Left lung (tissue), 10 donors: ENCODE data around the gene RAB11FIP4. TPM values are rescaled to one million over a fixed set of nuclear protein-coding genes. Genes with fewer than 3 reads are reported as not detected.

Experiments used
- ATAC-seq: fragments of 200-7000 bp; cut with Tn5 transposase; one replicate; pipeline ENCODE4 v1.9.1; 2020; ENCODE audit warnings: moderate library complexity
- DNase-seq, 4 donors: peaks; one replicate each; pipeline ENCODE4 v3.0.0-alpha.2; 2013 to 2020
- H3K27ac ChIP-seq, 2 donors: fragments of 200-600 bp; sonication (generic) in 1 of 2; one replicate each; pipeline versions ENCODE4 v1.5.0 to v1.8.0; 2020 to 2021
- H3K27me3 ChIP-seq, 2 donors: fragments of 200-600 bp; sonication (generic) in 1 of 2; one replicate each; pipeline versions ENCODE4 v1.5.0 to v1.8.0; 2020 to 2021
- H3K36me3 ChIP-seq, 2 donors: fragments of 200-600 bp; sonication (generic) in 1 of 2; one replicate each; pipeline versions ENCODE4 v1.5.0 to v1.8.0; 2020 to 2021
- H3K4me1 ChIP-seq, 2 donors: fragments of 200-600 bp; one replicate each; pipeline ENCODE4 v1.8.0; 2021
- H3K4me3 ChIP-seq, 2 donors: fragments of 200-600 bp; sonication (generic) in 1 of 2; one replicate each; pipeline versions ENCODE4 v1.5.0 to v1.8.0; 2020 to 2021; ENCODE audit warnings: mild to moderate bottlenecking in 1 of 2
- H3K9me3 ChIP-seq, 2 donors: fragments of 200-600 bp; sonication (generic) in 1 of 2; one replicate each; pipeline versions ENCODE4 v1.5.0 to v1.8.0; 2020 to 2021
- CTCF ChIP-seq, 2 donors: fragments of 200-600 bp; sonication (generic) in 1 of 2; IDR thresholded peaks; one replicate each; pipeline versions ENCODE4 v1.5.0 to v1.8.0; 2021; ENCODE audit warnings: antibody characterized with exemption in 2 of 2
- intact Hi-C, 2 donors: fragments of 100-400 bp; cut with DNase I; formaldehyde crosslinking; loops; one replicate each; pipeline versions ENCODE4 v1.11.2 to v1.14.2; 2022
- polyA plus RNA-seq, 6 donors: library from polyadenylated mRNA; unstranded; fragments of 120-200 nt; gene quantifications; one replicate each; pipeline ENCODE4 v1.2.1, GENCODE V29; 2013; ENCODE audit not compliant: insufficient read length in 6 of 6
- total RNA-seq, 2 donors: library from RNA; stranded (reverse); fragmentation: NEBNext Ultra II Directional; extraction: Animal tissue kit (Norgen Biotek cat#: 25700); gene quantifications; one replicate each; pipeline ENCODE4 v1.2.1, GENCODE V29; 2021
- donor health status: DM: no; HTN: yes; CAD: no.
- donor health status: DM: no; HTN: no; CAD: no.

The RAB11FIP4 gene
- total and polyA plus RNA-seq, 8 donors: 7.2 to 19.9 (median 8.2) TPM

- Histone ChIP-seq H3K27ac (no peak overlapping the region), H3K27me3 (no peaks in the 10 kb centered on the region), H3K36me3 (no peaks in the 10 kb centered on the region), H3K4me1 (peaks cover 0 to 28% of the 10 kb centered on the region in 2 donors), H3K4me3 (no peak overlapping the region), H3K9me3 (no peaks in the 10 kb centered on the region)
- DNase-seq (no peak), ATAC-seq (no peak)
- no peak for TF ChIP-seq CTCF (IDR thresholded peaks at IDR 0.05)
- intact Hi-C loops: no loop called here
Measured at GRCh38 chr17:31414550-31414918, 23.1 kb downstream of the RAB11FIP4 start.

- peaks cover 0 to 28% of the 10 kb centered on the region in 2 donors for H3K4me1 ChIP-seq
- no peak for TF ChIP-seq CTCF (IDR thresholded peaks at IDR 0.05)
- peak; percentile 35 for ATAC-seq
Measured at GRCh38 chr17:31415004-31415454, 23.6 kb downstream of the RAB11FIP4 start.

GRCh38 chr17:31415640-31416502, 24.4 kb downstream of the RAB11FIP4 start:
- Histone ChIP-seq H3K36me3 (no peaks in the 10 kb centered on the region), H3K4me3 (no peak overlapping the region), H3K9me3 (no peaks in the 10 kb centered on the region), H3K27me3 (no peaks in the 10 kb centered on the region), H3K27ac (no peak overlapping the region), H3K4me1 (peaks cover 0 to 28% of the 10 kb centered on the region in 2 donors)
- TF ChIP-seq CTCF (IDR thresholded peaks at IDR 0.05): no peak
- no peak for ATAC-seq
- intact Hi-C loops: no loop called here
- no peak for DNase-seq

More at GRCh38 chr17:31415004-31415454, 23.6 kb downstream of the RAB11FIP4 start:
- H3K9me3 ChIP-seq: no peaks in the 10 kb centered on the region
- H3K36me3 ChIP-seq: no peaks in the 10 kb centered on the region
- no peak overlapping the region for H3K4me3 ChIP-seq
- no peaks in the 10 kb centered on the region for H3K27me3 ChIP-seq
- H3K27ac ChIP-seq: no peak overlapping the region
- intact Hi-C loops: no loop called here
- no peak for DNase-seq

GRCh38 chr17:31416503-31416923, 25.0 kb downstream of the RAB11FIP4 start:
- TF ChIP-seq CTCF (IDR thresholded peaks at IDR 0.05): no peak
- H3K27ac ChIP-seq: no peak overlapping the region
- no peaks in the 10 kb centered on the region for H3K27me3 ChIP-seq
- no peak overlapping the region for H3K4me3 ChIP-seq
- DNase-seq: peak in 2 of 4 donors; percentile 51 to 57
- no peaks in the 10 kb centered on the region for H3K36me3 ChIP-seq
- no peaks in the 10 kb centered on the region for H3K9me3 ChIP-seq
- peaks cover 0 to 28% of the 10 kb centered on the region in 2 donors for H3K4me1 ChIP-seq
- ATAC-seq: peak; percentile 34
- intact Hi-C loops: no loop called here

GRCh38 chr17:31417051-31417792, 25.7 kb downstream of the RAB11FIP4 start:
- no peaks in the 10 kb centered on the region for H3K27me3 ChIP-seq
- no peak for ATAC-seq
- no peak overlapping the region for H3K27ac ChIP-seq
- no peaks in the 10 kb centered on the region for H3K9me3 ChIP-seq
- no peaks in the 10 kb centered on the region for H3K36me3 ChIP-seq
- DNase-seq: no peak
- no peak for TF ChIP-seq CTCF (IDR thresholded peaks at IDR 0.05)
- intact Hi-C loops: no loop called here
- peaks cover 0 to 28% of the 10 kb centered on the region in 2 donors for H3K4me1 ChIP-seq
- no peak overlapping the region for H3K4me3 ChIP-seq
